Measurements from ENCODE around the gene WDR33. TPM values are rescaled to one million over a fixed set of nuclear protein-coding genes. Genes with fewer than 3 reads are reported as not detected.

The WDR33 gene
- total and polyA plus RNA-seq, 10 of the 15 experiments (the other 5 are each of a cell fraction or from before 2014, with no cell fraction given) = 29.2 to 73.8 (median 45.6) TPM

DNA sequence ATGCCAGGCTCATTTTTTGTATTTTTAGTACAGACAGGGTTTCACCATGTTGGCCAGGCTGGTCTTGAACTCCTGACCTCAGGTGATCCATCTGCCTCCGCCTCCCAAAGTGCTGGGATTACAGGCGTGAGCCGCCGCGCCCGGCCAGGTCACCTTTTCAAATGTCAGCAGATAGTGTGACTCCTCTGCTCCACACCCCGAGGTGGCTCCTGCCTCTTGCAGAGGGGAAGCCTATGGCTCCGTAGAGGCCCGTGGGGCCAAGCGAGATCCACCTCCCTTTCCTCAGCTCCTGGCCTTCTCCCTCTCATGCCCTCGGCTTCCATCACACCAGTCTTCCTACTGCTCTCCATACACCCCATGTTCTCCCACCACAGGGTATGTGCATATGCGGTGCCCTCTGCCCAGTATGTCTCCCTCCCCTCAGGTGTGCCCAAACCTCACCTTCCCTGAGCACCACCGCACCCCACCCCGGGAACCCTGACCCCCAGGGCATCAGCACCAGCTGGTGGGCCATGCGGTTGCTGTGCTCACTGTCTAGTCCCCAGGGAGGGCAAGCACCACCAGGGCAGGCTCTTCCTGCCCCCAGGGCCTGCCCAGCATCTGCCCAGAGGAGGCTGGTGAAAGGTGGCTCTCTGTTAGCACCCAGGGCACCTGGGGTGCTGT, 154.3 kb downstream of the WDR33 start:
- Histone ChIP-seq H3K4me2 (ENCODE audit: control insufficient read depth, insufficient read depth) (no peak overlapping the region), H3K27ac (ENCODE audit: control insufficient read depth, insufficient read depth) (no peak overlapping the region), H3K9ac (ENCODE audit: control insufficient read depth, insufficient read depth, low read length) (no peak overlapping the region), H3K4me1 (ENCODE audit: control insufficient read depth, insufficient read depth, low read length) (no peaks in the 10 kb centered on the region), H2AFZ (ENCODE audit: control insufficient read depth, low read depth, low read length) (no peak overlapping the region), H4K20me1 (ENCODE audit: control insufficient read depth, insufficient read depth) (no peaks in the 10 kb centered on the region), H3K36me3 (ENCODE audit: control insufficient read depth in 2 of 2, insufficient read depth in 2 of 2, low read length in 1 of 2) (no peaks in the 10 kb centered on the region), H3K4me3 (no peak overlapping the region), H3K79me2 (ENCODE audit: control insufficient read depth, insufficient read depth, low read length) (no peaks in the 10 kb centered on the region), H3K9me3 (replicated peaks; ENCODE audit: control insufficient read depth, insufficient read depth, low read length) (no peaks in the 10 kb centered on the region), H3K27me3 (replicated peaks in 1 of 2; ENCODE audit: control insufficient read depth in 2 of 2, insufficient read depth in 2 of 2, low read length in 1 of 2) (no peaks in the 10 kb centered on the region)
- ChIA-PET RAD21 (ENCODE audit: unreplicated experiment) (no interaction called here), POLR2A (interaction anchor here (0.5 to 0.7 kb wide), 2 partner anchors 48 to 466 kb away, joined by 3 to 4 read pairs; no protein-coding TSS in a partner anchor), SMC1A (ENCODE audit: uncharacterized antibody, unreplicated experiment) (no interaction called here), CTCF (no interaction called here)
- no TSS peak for BruUV-seq (replicated peaks)
- in situ Hi-C loops (cut with MboI) (no loop called here), intact Hi-C loops (cut with micrococcal nuclease; ENCODE audit: unreplicated experiment) (no loop called here)
- ATAC-seq (no peak), DNase-seq (ENCODE audit: low read depth, low spot score) (no peak), FAIRE-seq (no peak)
- TF ChIP-seq JUNB (IDR thresholded peaks at IDR 0.05) = no peak
- no peak for TF ChIP-seq NFYA (IDR thresholded peaks at IDR 0.05; ENCODE audit: borderline replicate concordance, low read depth, low read length)
- TF ChIP-seq KLF5 (IDR thresholded peaks at IDR 0.05; ENCODE audit: partially characterized antibody) = no peak
- no peak for TF ChIP-seq MXI1 (IDR thresholded peaks at IDR 0.05; ENCODE audit: low read depth, low read length)
- TF ChIP-seq EGR1 (IDR thresholded peaks at IDR 0.05; ENCODE audit: borderline replicate concordance in 1 of 2, low read depth in 2 of 2, low read length in 2 of 2) = no peak
- 51% methylated on average over 15 of the region's 15 CpGs for WGBS (ENCODE audit: insufficient coverage, insufficient replicate concordance, low lambda C conversion rate, missing lambda C conversion rate)

DNA sequence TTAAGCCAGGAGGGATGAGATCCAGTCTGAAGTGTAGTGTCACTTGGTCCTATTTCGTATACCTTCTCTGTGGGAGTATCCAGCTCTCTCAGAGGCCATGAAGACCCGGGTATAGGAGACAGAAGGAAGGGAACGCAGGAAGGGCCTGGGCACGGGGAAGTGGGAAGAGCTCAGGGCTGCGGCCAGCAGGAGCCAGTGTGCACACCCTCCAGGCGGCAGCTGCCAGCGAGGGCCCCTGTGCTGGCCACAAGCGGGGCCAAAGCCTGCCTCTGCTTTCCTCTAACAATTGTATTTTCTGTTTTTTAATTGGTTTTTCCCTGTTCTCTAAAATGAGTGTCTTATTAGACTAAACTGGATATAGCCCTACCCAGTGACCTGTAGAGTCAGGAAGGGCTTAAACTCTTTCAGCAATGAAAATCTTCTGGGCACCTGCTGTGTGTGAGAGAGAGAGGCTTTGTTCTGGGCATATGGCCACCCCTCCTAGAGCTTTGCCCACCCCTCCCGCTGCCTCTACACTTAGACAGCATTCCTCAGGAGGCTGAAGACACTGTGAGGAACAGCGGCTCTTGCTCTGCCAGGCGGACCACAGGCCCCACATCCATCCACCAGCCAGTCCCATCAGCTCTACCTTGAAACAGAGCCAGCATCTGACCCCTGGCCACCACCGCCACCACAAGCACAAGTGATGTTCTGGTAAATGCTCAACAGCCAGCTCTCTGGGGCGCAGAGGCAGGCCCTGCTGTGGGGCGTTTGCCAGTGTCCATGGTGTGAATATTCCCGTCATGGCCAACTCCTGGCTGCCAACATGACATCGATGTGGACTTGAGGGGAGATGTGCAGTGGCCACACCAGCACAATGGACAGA, 155.5 kb downstream of the WDR33 start:
- no peak overlapping the region for H3K4me2 ChIP-seq (ENCODE audit: control insufficient read depth, insufficient read depth)
- CTCF ChIA-PET = interaction anchor here (1.2 to 1.6 kb wide), 3 partner anchors 11 to 65 kb away, joined by 3 to 4 read pairs (median 3); no protein-coding TSS in a partner anchor
- TF ChIP-seq BHLHE40 (IDR thresholded peaks at IDR 0.05; ENCODE audit: borderline replicate concordance in 1 of 2, low read depth in 2 of 2, low read length in 1 of 2) (no peak), JUND (IDR thresholded peaks at IDR 0.05; ENCODE audit: low read depth, low read length) (no peak), BRCA1 (IDR thresholded peaks at IDR 0.05; ENCODE audit: low read depth, low read length) (no peak), ZNF592 (IDR thresholded peaks at IDR 0.05) (no peak), WRNIP1 (IDR thresholded peaks at IDR 0.05; ENCODE audit: borderline replicate concordance, low read depth, low read length) (no peak)

More for the DNA sequence above, 155.5 kb downstream of the WDR33 start:
- no peak overlapping the region for H3K27ac ChIP-seq (ENCODE audit: control insufficient read depth, insufficient read depth)
- H2AFZ ChIP-seq (ENCODE audit: control insufficient read depth, low read depth, low read length) = no peak overlapping the region
- no peak for FAIRE-seq
- no peaks in the 10 kb centered on the region for H3K9me3 ChIP-seq (replicated peaks; ENCODE audit: control insufficient read depth, insufficient read depth, low read length)
- no peaks in the 10 kb centered on the region for H3K79me2 ChIP-seq (ENCODE audit: control insufficient read depth, insufficient read depth, low read length)
- no peaks in the 10 kb centered on the region for H3K27me3 ChIP-seq (replicated peaks in 1 of 2; ENCODE audit: control insufficient read depth in 2 of 2, insufficient read depth in 2 of 2, low read length in 1 of 2)
- H3K9ac ChIP-seq (ENCODE audit: control insufficient read depth, insufficient read depth, low read length) = no peak overlapping the region
- ChIA-PET RAD21 (ENCODE audit: unreplicated experiment) (interaction anchor here (1.0 kb wide), 1 partner anchor 15 kb away, joined by 3 read pairs; no protein-coding TSS in a partner anchor), SMC1A (ENCODE audit: uncharacterized antibody, unreplicated experiment) (no interaction called here), POLR2A (no interaction called here)
- H3K36me3 ChIP-seq (ENCODE audit: control insufficient read depth in 2 of 2, insufficient read depth in 2 of 2, low read length in 1 of 2) = no peaks in the 10 kb centered on the region
- in situ Hi-C loops (cut with MboI) (no loop called here), intact Hi-C loops (cut with micrococcal nuclease; ENCODE audit: unreplicated experiment) (no loop called here)
- no peak for ATAC-seq
- WGBS (ENCODE audit: insufficient coverage, insufficient replicate concordance, low lambda C conversion rate, missing lambda C conversion rate) = 48% methylated on average over 16 of the region's 16 CpGs
- DNase-seq (ENCODE audit: low read depth, low spot score) = no peak
- H3K4me3 ChIP-seq = no peak overlapping the region
- H4K20me1 ChIP-seq (ENCODE audit: control insufficient read depth, insufficient read depth) = no peaks in the 10 kb centered on the region
- H3K4me1 ChIP-seq (ENCODE audit: control insufficient read depth, insufficient read depth, low read length) = no peaks in the 10 kb centered on the region
- BruUV-seq (replicated peaks) = no TSS peak
